Mammary epithelial cell (primary cell): ENCODE measurements around the gene C6orf163.

Source experiments
- EZH2 ChIP-seq: IDR thresholded peaks from 2 replicates; pipeline ENCODE4 v1.6.1; 2012; ENCODE audit warnings: low read length, inconsistent platforms, borderline replicate concordance
- TF ChIP-seq, protein P1 (sequence below), 2 donors: IDR thresholded peaks in 1 of 2; conservative IDR thresholded peaks in 1 of 2; 2 replicates each; pipeline ENCODE4 v1.5.1; 2011 to 2012; ENCODE audit warnings: inconsistent platforms in 2 of 2, low read length in 2 of 2, mild to moderate bottlenecking in 2 of 2, control low read depth in 1 of 2, low read depth in 1 of 2; ENCODE audit not compliant: insufficient read depth in 1 of 2; ENCODE audit errors: extremely low read depth in 1 of 2

DNA sequence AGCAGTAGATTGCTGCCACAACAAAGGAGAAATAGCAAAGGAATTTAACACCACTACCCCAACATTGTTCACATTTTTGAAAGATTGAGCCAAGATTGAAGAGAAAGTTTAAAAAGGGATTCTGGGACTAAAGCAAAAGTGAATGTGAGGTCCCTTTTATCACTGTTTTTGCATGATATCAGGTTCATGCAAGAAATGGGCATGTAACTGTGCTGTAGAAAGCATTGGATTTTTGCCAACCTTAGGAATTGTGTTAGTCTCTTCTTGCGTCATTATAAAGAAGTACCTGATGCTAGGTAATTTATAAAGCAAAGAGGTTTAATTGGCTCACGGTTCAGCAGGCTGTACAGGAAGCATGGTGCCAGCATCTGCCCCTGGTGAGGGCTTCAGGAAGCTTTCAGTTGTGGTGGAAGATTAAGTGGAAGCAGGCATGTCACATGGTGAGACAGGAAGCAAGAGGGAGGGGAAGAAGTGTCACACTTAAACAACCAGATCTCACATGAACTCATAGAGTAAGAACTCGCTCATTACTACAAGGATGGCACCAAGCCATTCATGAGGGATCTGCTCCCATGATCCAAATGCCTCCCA lies 10.9 kb upstream of the C6orf163 start:
- TF ChIP-seq, protein P1, sequence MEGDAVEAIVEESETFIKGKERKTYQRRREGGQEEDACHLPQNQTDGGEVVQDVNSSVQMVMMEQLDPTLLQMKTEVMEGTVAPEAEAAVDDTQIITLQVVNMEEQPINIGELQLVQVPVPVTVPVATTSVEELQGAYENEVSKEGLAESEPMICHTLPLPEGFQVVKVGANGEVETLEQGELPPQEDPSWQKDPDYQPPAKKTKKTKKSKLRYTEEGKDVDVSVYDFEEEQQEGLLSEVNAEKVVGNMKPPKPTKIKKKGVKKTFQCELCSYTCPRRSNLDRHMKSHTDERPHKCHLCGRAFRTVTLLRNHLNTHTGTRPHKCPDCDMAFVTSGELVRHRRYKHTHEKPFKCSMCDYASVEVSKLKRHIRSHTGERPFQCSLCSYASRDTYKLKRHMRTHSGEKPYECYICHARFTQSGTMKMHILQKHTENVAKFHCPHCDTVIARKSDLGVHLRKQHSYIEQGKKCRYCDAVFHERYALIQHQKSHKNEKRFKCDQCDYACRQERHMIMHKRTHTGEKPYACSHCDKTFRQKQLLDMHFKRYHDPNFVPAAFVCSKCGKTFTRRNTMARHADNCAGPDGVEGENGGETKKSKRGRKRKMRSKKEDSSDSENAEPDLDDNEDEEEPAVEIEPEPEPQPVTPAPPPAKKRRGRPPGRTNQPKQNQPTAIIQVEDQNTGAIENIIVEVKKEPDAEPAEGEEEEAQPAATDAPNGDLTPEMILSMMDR (conservative IDR thresholded peaks at IDR 0.05 in 1 of 2, IDR thresholded peaks at IDR 0.05 in 1 of 2; ENCODE audit: extremely low read depth in 1 of 2, insufficient read depth in 1 of 2, low read depth in 1 of 2, low read length in 2 of 2) = no peak
- no peak for TF ChIP-seq EZH2
